ENCODE results near the gene UNC119.
"Not testable (repeated sequence)": the region's sequence is repeated elsewhere in the genome, so short reads cannot be mapped to it uniquely, and the experiment has no call there.

UNC119 gene

DNA sequence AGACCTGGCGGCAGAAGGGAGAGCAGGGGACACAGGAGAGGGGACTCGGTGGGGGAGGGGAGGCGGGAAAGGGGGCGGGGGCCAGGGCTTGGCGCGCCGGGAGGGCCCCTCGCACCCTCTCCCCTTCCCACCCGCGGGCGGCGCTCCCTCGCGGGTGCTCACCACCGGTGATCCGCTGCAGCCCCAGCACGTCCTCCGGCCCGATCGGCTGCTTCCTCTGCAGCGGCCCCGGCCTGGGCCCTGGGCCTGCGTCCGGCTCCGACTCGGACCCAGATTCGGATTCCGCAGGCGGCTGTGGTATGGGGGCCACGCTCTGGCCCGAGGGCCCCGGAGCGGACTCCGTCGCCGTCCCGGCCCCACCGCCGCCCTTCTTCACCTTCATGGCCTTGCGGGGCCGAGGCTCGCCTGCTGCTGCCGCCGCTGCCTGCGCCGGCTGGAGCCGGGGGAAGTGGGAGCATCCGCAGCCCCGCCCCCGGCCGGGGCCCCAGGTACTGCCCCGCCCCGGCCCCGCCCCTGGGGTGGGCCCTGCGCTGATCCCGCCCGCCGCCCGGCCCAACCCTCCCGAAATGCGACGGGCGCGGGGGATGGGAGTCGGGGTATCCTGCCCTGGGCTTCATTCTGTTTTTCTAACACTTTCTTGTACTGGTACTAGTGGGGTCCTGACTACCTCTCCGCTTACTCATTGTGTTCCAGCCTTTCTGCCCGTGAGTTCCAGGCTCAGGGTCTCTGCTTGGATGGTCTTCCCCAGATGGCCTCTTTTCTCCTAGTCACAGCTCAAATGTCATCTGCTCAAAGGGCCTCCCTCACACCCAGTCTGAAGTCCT, at the start of gene UNC119:
Gene UNC119 (minus strand): TSS at position 449 of the 824 bp plus-strand sequence. CDS start 67 bp downstream, at position 382.
- DNase-seq (ENCODE audit: low read depth) = peak; percentile 71

DNA sequence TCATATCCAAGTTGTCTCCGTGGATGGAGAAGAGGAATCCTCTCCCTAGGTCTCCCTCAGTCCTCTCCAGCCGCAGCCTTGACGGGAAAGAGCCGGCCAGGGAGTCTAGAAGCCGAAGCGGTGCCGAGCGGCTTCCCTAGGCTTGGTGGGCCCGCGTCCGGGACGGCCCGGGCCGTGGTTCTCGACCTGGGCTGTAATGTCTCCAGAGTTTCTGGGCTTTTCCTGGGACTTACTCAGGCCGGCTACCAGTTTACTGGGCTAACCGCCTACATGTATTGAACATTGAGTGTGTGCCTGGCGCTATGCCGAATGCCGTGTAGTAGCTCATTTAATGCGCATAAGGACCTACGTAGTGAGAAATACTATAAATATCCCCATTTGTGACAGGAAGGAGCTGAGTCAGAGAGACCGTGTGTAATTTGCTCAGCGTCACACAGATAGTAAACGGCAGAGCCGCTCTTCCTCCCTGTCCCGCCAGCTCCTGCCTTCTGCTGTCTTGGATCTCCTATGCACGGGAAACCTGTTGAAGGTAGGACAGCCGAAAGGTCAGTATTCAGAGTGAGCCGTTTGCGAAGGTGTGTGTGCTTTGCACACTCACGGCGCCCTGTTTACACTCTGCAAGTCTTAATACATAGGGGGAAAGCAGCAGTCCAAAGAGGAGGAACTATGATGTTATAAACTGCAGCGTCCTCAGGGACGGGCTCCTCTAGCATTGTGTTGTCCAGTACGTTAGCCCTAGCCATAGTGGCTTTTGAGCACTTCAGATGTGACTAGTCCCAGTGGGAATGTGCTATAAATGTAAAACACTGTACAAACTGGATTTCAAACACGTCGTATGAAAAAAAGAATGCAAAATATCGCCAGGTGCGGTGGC, 47.1 kb upstream of the UNC119 start:
- peak; percentile 57 for DNase-seq (ENCODE audit: low read depth)

DNA sequence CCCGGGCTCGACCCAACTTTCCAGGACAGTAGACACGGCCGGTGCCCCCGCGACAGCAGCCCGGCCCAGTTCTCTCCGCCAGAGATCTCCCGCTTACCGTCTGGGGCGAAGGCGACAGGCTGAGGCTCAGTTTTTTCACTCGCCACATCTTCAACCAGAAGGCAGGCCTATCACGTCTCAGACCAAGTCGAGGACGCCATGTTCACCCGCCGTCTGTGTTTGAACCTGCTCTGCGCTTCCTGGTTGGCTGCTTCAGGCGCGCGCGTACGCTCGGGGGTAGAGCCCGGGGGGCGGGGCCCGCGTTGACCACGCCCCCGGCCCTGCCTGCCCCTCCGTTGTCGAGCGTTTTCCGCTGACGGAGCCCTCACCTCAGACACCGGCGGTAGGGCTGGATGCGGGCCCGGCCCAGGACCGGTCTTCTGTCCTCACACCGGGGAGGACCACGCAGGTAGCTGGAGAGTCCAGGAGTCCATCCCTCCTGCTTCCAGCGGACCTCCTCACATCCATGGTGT, 46.4 kb upstream of the UNC119 start, which contains the start of gene SPAG5:
Gene SPAG5 (minus strand): TSS at position 227 of the 512 bp plus-strand sequence. CDS start 79 bp downstream, at position 148.
- DNase-seq (ENCODE audit: low read depth) = peak; percentile 90

DNA sequence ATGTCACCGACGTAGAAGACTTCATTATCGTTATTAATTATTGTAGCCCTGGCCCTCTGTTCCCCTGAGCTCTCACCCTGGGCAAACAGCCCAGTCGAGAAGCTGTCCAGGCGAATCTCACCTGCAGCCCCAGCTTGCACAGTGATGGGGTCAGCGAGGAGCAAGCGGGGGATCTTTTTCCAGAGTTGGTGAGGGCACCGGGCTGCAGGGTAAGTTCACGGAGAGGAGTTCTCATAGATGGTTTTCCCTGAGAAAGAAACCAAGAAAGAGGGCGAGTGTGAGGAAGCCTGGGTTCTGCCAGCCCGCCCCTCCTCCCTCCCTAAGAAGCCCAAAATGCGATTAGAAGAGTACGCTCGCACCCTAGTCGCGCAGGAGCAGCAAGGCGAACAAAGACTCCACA, 46.0 kb upstream of the UNC119 start:
- DNase-seq (ENCODE audit: low read depth) = no peak

DNA sequence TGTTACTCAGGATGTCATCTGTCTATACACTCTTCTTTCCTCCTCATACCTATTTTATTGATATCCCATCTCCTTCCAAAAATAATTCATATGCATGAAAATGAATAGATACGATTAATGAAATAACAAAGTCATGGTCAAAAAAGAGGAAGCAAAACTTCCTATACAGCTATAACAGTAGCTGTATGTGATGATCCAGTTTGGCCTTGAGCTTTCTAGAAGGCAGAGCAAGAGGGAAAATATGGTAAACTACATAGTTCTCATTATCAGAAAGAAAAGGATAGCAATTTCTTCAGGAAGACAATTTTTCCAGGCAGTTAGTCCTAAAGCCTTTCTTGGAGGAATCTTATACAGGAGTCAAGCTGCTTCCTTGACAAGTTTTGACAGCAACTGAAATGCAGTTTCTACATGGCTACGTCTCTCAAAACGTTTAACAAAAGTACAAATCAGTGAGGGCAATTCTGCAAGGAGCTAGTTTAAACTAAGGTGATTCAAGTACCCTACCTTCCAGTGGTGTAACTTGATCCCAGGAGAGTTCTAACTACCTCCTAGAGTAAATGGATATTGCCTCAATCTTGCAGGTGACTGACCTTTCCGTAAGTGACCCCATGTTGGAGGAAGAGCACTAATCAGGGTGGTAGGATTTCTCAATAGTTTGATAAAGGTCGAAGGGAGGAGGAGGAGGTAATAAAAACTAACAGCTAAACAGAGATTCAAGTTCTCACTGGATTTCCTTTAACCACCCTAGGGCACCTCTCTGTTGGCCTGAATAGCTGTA, 45.4 kb upstream of the UNC119 start:
- DNase-seq (ENCODE audit: low read depth) = no peak

DNA sequence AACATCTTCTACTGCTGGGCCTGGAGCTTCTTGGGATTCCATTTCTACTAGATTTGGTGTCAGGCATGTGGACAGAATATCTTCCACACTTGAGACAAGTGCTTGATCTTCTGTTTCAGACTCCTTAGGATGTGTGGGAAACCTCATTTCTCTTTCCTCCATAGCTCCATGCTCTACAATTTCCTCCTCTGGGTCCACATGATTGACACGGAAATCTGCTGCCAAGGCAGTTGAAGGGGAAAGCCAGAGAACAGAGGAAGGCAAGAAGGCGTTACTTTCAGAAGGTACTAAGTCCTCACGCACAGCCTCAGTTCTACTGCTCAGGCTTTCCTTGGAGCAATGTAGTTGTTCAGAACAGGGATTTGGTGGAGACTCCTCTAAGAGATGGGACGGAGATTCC, 39.8 kb upstream of the UNC119 start:
- no peak for DNase-seq (ENCODE audit: low read depth)

DNA sequence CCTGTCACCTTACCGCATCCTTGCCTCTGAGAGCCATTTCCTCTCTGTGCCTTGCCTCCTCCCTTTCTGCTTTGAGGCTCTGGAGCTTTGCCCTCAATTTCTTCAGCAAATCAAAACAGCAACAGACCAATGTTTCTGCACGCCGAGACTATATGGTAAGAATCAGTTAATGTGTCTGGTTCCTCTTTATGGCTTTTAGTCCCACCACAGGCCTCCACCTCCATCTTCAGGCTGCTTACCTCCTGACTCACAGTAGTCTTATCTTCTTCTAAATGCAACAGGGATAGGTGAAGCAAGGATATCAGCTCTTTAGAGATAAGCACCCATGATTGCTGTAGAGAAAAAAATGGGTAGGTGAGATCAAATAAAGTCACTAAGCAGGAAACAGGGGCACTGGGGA, 33.4 kb upstream of the UNC119 start:
- no peak for DNase-seq (ENCODE audit: low read depth)

DNA sequence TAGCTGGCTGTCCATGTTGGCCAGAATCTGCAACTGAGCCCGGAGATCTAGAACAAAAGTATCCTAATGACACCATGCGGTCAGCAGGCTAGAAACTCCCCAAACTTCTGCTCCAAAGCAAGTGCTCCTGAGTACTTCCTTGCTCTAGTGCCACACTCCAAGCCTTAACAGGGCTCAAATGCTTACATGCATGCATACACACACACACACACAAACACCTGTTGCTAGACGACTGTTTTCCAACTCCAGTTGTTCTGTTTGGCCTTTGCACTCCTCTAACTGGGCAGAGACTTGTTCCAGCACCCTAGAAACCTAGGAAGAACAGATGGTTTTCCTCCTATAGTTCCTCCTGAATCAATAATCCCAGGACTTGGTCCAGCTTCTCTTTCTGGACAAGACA, 32.0 kb upstream of the UNC119 start:
- DNase-seq (ENCODE audit: low read depth) = no peak

DNA sequence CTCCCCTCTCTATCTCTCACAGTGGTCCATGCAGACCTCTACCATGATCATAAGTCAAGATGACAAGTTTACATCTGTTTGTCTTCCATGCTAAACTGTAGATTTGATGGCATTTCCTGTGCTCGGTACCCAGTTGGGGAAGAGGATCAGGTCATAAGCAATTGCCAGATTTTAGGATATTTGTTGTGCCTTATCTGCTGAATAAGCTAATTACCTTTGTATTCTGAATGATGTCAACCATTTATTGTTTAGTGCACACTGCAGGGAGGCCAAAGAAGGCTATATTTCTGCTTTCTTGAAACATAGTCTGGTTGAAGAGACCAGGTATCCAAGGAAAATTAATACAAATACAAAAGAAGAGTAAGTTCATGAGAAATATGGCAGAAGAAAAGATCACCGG, 30.1 kb upstream of the UNC119 start:
- DNase-seq (ENCODE audit: low read depth) = no peak

DNA sequence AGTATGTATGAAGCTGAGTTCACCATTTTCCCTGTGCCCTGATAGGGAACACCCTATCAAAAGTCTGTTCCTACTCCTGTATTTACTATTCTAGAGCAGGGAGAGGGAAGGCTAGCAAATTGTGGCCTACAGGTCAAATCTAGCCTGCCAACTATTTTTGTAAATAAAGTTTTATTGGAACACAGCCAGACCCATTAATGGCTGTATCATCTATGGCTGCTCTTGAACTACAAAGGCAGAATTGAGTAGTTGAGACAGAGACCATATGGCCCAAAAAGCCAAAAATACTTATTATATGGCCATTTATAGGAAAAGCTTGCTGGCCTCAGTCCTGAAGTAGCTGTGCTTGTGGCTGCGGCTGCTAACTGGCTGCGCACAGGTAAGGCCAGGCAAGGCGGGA, 28.5 kb upstream of the UNC119 start:
- DNase-seq (ENCODE audit: low read depth) = no peak

DNA sequence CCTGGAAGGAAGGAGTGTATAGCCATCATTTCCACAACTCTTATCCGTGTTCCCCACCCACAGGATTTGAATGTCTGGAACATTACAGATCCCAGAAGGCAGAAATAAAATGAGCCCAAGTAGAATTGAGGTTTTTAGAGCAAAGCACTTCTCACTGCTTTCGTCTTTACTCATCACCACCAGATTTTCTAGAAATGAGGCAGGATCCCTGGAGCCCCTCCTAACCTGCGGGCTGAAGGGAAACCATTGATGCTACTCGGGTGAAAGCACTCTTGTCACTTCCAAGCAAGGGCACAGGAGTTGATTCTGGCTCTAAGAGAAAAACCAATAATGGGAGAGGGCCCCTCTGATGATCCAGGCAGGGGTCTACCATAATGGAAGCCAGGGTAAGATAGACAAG, 27.1 kb upstream of the UNC119 start:
- DNase-seq (ENCODE audit: low read depth) = no peak

DNA sequence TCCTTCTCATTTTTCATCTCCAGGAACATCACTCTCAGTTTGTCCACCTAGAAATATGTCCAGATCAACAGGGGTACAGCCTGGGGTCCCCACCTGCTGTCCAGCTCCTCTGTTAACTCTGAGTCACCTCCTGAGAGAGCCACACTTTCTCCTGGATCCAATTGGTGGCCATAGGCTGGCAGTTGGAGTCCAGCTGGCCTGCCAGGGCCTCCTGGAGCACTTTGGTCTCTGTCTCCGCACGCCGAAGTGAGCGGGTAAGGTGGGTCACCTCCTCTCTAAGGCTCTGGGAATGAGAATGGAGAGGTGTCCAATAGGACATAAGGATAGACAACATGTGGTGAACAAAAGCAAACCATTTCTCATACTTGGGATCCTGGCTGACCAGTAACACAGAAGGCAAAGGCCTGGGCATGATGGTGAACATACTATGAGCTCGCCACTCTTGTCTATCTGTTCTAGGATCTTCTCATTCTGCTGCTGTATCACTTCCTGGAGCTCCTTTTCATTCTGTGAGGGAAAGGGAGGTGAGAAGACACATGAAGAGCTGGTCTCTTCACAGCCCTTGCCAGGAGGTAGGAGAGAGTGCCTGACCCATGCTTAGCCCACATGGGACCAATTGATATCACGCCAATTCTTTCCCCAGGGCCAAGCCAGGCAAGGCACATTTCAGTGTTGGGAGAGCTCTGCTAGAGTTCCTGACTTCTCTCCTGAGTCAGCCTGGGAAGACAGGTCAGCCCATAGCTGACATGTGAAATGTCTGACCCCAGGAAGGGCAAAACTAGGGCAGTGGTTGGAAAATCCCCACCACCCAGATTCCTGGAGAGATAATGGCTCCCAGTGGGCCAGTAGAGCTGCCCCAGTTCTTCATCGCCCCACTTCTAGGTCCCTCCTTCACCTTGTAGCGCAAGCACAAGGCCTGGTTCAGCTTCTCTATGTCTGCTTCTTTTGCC, 26.1 kb upstream of the UNC119 start:
- no peak for DNase-seq (ENCODE audit: low read depth)

DNA sequence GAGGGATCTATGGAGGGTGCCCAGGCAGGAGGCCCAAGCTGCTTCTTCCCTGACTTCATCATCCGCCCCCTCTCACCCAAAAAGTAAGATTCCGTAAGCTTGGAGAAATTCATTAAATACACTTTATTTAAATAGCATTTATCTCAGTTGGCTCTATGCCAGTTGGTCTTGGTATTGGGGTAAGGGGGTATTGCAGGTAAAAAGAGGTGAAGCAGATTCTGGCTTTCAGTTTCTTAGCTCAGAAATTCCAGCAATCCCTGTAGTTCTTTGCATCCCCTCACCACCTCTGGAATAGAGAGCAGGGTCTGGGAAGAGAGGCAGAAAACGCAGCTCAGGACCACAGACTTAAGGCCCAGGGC, 25.0 kb upstream of the UNC119 start:
- no peak for DNase-seq (ENCODE audit: low read depth)

DNA sequence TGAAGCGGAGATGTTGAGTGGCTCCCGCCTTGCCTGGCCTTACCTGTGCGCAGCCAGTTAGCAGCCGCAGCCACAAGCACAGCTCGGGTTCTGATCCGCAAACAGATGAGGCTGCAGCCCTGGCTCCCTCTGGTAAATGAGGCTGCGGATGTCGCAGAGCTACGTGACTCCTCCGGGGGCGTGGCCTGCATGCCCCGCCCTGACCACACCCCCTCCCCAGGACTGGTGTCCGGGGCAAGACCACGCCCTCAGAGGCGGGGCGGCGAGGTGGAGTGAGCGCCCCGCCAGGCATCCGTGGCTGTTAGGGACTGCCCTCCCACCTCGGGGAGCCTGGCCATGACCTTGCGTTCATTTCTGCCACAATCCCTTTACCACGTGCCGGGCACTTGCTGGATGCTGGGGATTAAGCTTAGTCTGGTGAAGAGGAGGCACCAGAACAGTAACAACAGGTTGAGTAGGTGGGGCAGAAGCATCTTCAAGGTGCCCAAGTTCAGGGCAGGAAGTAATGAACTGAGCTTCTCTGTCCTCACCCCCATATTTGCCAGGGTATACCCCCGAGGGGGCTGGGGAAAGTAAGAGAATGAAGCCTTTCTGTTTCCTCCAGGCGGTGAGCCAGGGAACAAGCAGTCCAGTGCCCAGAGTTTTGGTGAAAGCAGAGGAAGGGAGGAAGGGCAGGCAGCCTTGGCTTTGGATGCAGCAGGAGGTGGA, 24.5 kb upstream of the UNC119 start, which contains the start of gene ALDOC:
Gene ALDOC (minus strand): TSS at position 138 of the 708 bp plus-strand sequence. CDS start 1,363 bp downstream, outside the sequence.
- peak; percentile 96 for DNase-seq (ENCODE audit: low read depth)

DNA sequence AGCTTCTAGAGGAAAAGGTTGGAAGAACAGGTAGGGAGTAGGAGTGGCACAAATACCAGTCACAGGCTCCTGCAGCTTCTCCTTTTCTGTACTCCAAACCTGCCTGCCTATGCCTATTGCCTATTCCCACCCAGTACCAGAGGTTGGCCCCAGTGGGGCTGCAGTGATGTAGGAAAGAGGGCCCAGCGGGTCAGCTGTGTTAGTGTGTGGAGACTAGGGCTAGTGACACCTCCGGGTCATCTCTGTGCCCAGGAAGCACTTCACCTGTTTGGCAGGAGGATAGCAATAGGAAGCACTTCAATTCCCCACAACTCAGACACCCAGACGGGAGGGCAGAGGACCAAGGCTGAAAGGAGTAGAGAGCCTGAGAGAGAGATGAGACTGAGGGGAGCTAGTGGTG, 23.6 kb upstream of the UNC119 start:
- DNase-seq (ENCODE audit: low read depth) = not testable (repeated sequence)

DNA sequence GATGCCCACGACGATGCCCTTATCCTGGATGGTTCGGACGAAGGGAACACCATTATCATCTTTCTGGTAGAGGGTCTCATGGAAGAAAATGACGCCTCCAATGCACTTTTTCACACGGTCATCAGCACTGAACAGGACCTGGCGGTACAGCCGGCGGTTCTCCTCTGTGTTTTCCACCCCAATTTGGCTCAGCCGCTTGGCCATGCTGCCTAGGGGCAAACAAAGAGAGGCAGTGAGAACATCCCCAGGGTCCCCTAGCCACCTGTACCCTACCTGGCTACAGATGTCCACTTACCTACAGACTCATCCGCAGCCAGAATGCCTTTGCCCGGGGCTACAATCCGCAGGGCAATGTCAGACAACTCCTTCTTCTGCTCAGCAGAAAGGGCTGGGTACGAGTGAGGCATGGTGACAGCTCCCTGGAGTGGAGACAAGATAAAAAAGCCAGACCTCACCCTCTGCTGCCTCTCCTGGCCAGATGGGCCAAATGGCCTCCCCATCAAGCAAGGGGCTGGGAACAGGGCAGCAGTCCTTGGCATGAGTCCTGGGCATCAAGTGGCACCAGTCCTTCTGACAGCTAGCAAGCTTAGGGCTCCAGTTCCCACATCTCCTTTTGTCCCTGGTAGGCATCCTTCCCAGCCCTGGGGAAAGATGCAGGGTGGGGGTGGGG, 22.8 kb upstream of the UNC119 start:
- no peak for DNase-seq (ENCODE audit: low read depth)

DNA sequence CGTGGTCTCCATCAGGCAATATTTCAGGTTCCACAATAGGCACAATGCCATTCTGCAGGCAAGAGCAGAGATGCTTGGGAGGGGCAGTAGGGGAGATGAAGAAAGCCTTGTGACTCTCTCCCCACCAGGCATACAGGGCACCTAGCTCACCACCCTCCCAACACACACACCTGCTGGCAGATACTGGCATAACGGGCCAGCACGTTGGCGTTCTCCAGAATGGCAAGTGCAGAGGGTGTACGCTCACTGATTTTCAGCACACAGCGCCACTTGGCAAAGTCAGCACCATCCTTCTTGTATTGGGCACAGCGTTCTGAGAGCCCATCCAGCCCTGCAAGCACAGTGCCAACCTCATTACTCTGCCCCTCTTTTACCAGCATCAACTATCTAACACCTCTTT, 22.1 kb upstream of the UNC119 start:
- no peak for DNase-seq (ENCODE audit: low read depth)

DNA sequence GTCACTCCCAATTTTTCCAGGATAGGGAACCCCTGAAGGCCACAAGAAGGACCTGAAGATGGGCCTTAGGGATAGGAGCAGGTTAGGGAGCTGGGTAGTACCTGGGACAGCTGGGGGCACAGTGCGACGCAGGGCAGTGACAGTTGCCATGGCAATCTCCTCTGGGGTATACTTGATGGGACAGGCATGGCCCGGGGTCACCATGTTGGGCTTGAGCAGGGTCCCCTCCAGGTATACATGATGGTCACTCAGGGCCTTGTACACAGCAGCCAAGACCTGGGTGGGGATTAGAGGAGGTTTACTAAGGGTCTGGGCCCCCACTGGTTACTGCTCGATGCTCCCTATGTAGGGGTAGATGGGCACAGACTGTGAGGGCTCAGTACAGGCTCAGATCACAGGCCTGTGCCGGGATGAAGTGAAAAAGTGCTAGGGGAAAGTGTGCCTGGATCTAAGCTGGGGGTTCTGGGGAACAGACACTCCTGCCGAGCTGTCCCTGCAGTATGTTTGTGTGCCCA, 21.6 kb upstream of the UNC119 start:
- DNase-seq (ENCODE audit: low read depth) = no peak

DNA sequence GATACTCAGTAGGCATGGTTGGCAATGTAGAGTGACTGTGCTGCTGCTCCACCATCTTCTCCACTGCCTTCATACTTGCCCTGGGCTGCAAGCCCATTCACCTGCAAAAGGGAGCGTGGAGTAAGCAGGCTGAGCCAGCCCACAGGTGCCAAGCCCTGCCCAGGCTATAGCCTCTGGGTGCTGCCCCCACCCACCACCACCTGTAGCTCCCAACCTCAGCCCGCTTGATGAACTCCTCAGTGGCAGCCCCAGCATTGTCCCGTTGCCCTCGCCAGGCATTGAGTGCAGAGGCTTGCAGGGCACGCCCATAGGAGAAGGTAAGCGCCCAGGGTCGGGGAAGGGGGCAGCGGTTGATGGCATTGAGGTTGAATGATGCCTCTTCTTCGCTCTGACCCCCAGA, 21.1 kb upstream of the UNC119 start:
- DNase-seq (ENCODE audit: low read depth) = no peak
